ENCODE results near the gene DDX50.
"Not testable (repeated sequence)": the region's sequence is repeated elsewhere in the genome, so short reads cannot be mapped to it uniquely, and the experiment has no call there.

Gene DDX50

GRCh38 chr10:68925489-68925888, 24.4 kb downstream of the DDX50 start:
- Histone ChIP-seq H3K4me3 (ENCODE audit: low read length) (no peak overlapping the region), H3K4me1 (ENCODE audit: control insufficient read depth, low read length) (no peaks in the 10 kb centered on the region), H3F3A (ENCODE audit: control insufficient read depth, insufficient read depth) (no peaks in the 10 kb centered on the region), H3K27me3 (ENCODE audit: control insufficient read depth, low read length) (no peaks in the 10 kb centered on the region), H3K36me3 (ENCODE audit: control insufficient read depth, low read length) (peaks cover 38% of the 10 kb centered on the region), H3K27ac (ENCODE audit: low read depth, low read length) (no peak overlapping the region), H4K20me1 (ENCODE audit: control insufficient read depth, insufficient read depth, low read depth, low read length) (no peaks in the 10 kb centered on the region), H3K9me2 (replicated peaks; ENCODE audit: control insufficient read depth, low read length) (no peaks in the 10 kb centered on the region), H3K79me2 (ENCODE audit: control insufficient read depth, low read length) (peaks cover 36% of the 10 kb centered on the region), H3K9me3 (ENCODE audit: control insufficient read depth, insufficient read depth, low read length) (no peaks in the 10 kb centered on the region), H3K4me2 (ENCODE audit: low read length) (no peak overlapping the region)
- TF ChIP-seq EZH2phosphoT487 (IDR thresholded peaks at IDR 0.05; ENCODE audit: borderline replicate concordance, low read length) (no peak), CTCF (IDR thresholded peaks at IDR 0.05; ENCODE audit: low read depth, low read length, poor library complexity, severe bottlenecking) (no peak)

- not testable (repeated sequence) for H3K4me2 ChIP-seq (ENCODE audit: low read length); H3F3A ChIP-seq (ENCODE audit: control insufficient read depth, insufficient read depth); H4K20me1 ChIP-seq (ENCODE audit: control insufficient read depth, insufficient read depth, low read depth, low read length); H3K9me2 ChIP-seq (replicated peaks; ENCODE audit: control insufficient read depth, low read length); H3K4me1 ChIP-seq (ENCODE audit: control insufficient read depth, low read length); H3K4me3 ChIP-seq (ENCODE audit: low read length); H3K9me3 ChIP-seq (ENCODE audit: control insufficient read depth, insufficient read depth, low read length); H3K27ac ChIP-seq (ENCODE audit: low read depth, low read length); H3K27me3 ChIP-seq (ENCODE audit: control insufficient read depth, low read length)
- peaks cover 49% of the 10 kb centered on the region for H3K36me3 ChIP-seq (ENCODE audit: control insufficient read depth, low read length)
- H3K79me2 ChIP-seq (ENCODE audit: control insufficient read depth, low read length), result peaks cover 23% of the 10 kb centered on the region
Measured at GRCh38 chr10:68929157-68929556, 28.0 kb downstream of the DDX50 start.

GRCh38 chr10:68929888-68930287, 28.8 kb downstream of the DDX50 start:
- peaks cover 18% of the 10 kb centered on the region for H3K79me2 ChIP-seq (ENCODE audit: control insufficient read depth, low read length)
- H3K4me1 ChIP-seq (ENCODE audit: control insufficient read depth, low read length); H3K27me3 ChIP-seq (ENCODE audit: control insufficient read depth, low read length); H4K20me1 ChIP-seq (ENCODE audit: control insufficient read depth, insufficient read depth, low read depth, low read length); H3F3A ChIP-seq (ENCODE audit: control insufficient read depth, insufficient read depth); H3K9me2 ChIP-seq (replicated peaks; ENCODE audit: control insufficient read depth, low read length); H3K4me3 ChIP-seq (ENCODE audit: low read length); H3K4me2 ChIP-seq (ENCODE audit: low read length); H3K27ac ChIP-seq (ENCODE audit: low read depth, low read length); H3K9me3 ChIP-seq (ENCODE audit: control insufficient read depth, insufficient read depth, low read length): not testable (repeated sequence)
- H3K36me3 ChIP-seq (ENCODE audit: control insufficient read depth, low read length), result peaks cover 56% of the 10 kb centered on the region

- not testable (repeated sequence) for H4K20me1 ChIP-seq (ENCODE audit: control insufficient read depth, insufficient read depth, low read depth, low read length); H3K4me2 ChIP-seq (ENCODE audit: low read length); H3K4me1 ChIP-seq (ENCODE audit: control insufficient read depth, low read length); H3K4me3 ChIP-seq (ENCODE audit: low read length); H3K9me2 ChIP-seq (replicated peaks; ENCODE audit: control insufficient read depth, low read length); H3K9me3 ChIP-seq (ENCODE audit: control insufficient read depth, insufficient read depth, low read length); H3K79me2 ChIP-seq (ENCODE audit: control insufficient read depth, low read length); H3K27ac ChIP-seq (ENCODE audit: low read depth, low read length); H3F3A ChIP-seq (ENCODE audit: control insufficient read depth, insufficient read depth); H3K27me3 ChIP-seq (ENCODE audit: control insufficient read depth, low read length)
- peaks cover 65% of the 10 kb centered on the region for H3K36me3 ChIP-seq (ENCODE audit: control insufficient read depth, low read length)
Measured at GRCh38 chr10:68932860-68933259, 31.7 kb downstream of the DDX50 start.

- Histone ChIP-seq H3K36me3 (ENCODE audit: control insufficient read depth, low read length) (peaks cover 75% of the 10 kb centered on the region), H3K9me2 (replicated peaks; ENCODE audit: control insufficient read depth, low read length) (no peaks in the 10 kb centered on the region), H3K4me3 (ENCODE audit: low read length) (no peak overlapping the region), H3F3A (ENCODE audit: control insufficient read depth, insufficient read depth) (no peaks in the 10 kb centered on the region), H3K4me2 (ENCODE audit: low read length) (no peak overlapping the region), H4K20me1 (ENCODE audit: control insufficient read depth, insufficient read depth, low read depth, low read length) (no peaks in the 10 kb centered on the region; the same call in 1 of the 2 replicates), H3K27me3 (ENCODE audit: control insufficient read depth, low read length) (no peaks in the 10 kb centered on the region), H3K79me2 (ENCODE audit: control insufficient read depth, low read length) (peaks cover 8% of the 10 kb centered on the region), H3K4me1 (ENCODE audit: control insufficient read depth, low read length) (no peaks in the 10 kb centered on the region), H3K27ac (ENCODE audit: low read depth, low read length) (no peak overlapping the region), H3K9me3 (ENCODE audit: control insufficient read depth, insufficient read depth, low read length) (no peaks in the 10 kb centered on the region)
- TF ChIP-seq CTCF (IDR thresholded peaks at IDR 0.05; ENCODE audit: low read depth, low read length, poor library complexity, severe bottlenecking), result no peak
- no peak for TF ChIP-seq EZH2phosphoT487 (IDR thresholded peaks at IDR 0.05; ENCODE audit: borderline replicate concordance, low read length)
Measured at GRCh38 chr10:68934994-68935393, 33.9 kb downstream of the DDX50 start.
